Fibroblast of pulmonary artery (primary cell): ENCODE measurements around the gene DENND2D.
A peak's percentile ranks its signal among the peaks of the same experiment; 100 is the strongest.

Experiments used
- DNase-seq: peaks from one replicate; pipeline ENCODE4 v3.0.0-alpha.2; 2010; ENCODE audit warnings: low read depth
- H3K4me3 ChIP-seq: replicated peaks from 2 replicates; pipeline ENCODE4 v1.5.1; 2011; ENCODE audit warnings: low read depth, mild to moderate bottlenecking, control low read depth, low read length, moderate library complexity
- CTCF ChIP-seq: IDR thresholded peaks from 2 replicates; pipeline ENCODE4 v1.5.1; 2011; ENCODE audit warnings: mild to moderate bottlenecking, control low read depth, low read length, inconsistent platforms; ENCODE audit errors: missing control alignments

Gene DENND2D

GRCh38 chr1:111139324-111139955 lies 61.0 kb downstream of the DENND2D start:
- H3K4me3 ChIP-seq = peak overlapping the region; percentile 93
- TF ChIP-seq CTCF = no peak
- DNase-seq = peak; percentile 66
